K562 (cell line): ENCODE results near the gene TRABD2B. TPM values are rescaled to one million over a fixed set of nuclear protein-coding genes. Genes with fewer than 3 reads are reported as not detected.

Experiments used
- ATAC-seq: fragments of 200-7000 bp; cut with Tn5 transposase; 3 replicates; pipeline ENCODE4 v1.9.1; 2020; ENCODE audit warnings: moderate library complexity
- BruUV-seq: library from RNA; stranded (reverse); fragments of 400-500 nt; replicated peaks from 2 replicates; lab custom pipeline; 2021; lab: Mats Ljungman, UMichigan
- CTCF ChIA-PET: fragments of 300-600 bp; formaldehyde crosslinking; extraction: SDS; loops from one replicate; lab custom pipeline; 2021; ENCODE audit warnings: low intra/inter-chr PET ratio; lab: Yijun Ruan, JAX
- POLR2A ChIA-PET: fragments of 300-600, 350-650 bp; sonication (Branson Sonifier 250); formaldehyde crosslinking; extraction: SDS; loops from one replicate; lab custom pipeline; 2021; ENCODE audit warnings: antibody characterized with exemption, inconsistent platforms; lab: Yijun Ruan, JAX
- DNase-seq, 4 experiments: peaks; one replicate each; pipeline versions ENCODE4 v3.0.0 to v3.0.0-alpha.2; 2011 to 2018; ENCODE audit warnings: low spot score in 3 of 4, mixed read lengths in 3 of 4; ENCODE audit errors: extremely low read depth in 1 of 4
- FAIRE-seq: peaks from 2 replicates; lab custom pipeline; 2011; peaks lifted over from hg19 to GRCh38; lab: Jason Lieb, UNC
- H2AFZ ChIP-seq: 2 replicates; pipeline ENCODE4 v1.6.0; 2011; ENCODE audit warnings: low read depth, low read length, control low read depth, inconsistent platforms
- H3K27ac ChIP-seq: fragments of 200-600 bp; 3 replicates; pipeline ENCODE4 v1.8.0; 2011; ENCODE audit warnings: low read depth, mild to moderate bottlenecking, control low read depth, inconsistent platforms, low read length, moderate library complexity, mixed read lengths; ENCODE audit errors: extremely low read depth
- H3K27me3 ChIP-seq, 2 experiments: fragments of 300-600 bp in 1 of 2; 2 replicates in 1 of 2; 3 replicates in 1 of 2; pipeline versions ENCODE4 v1.6.0 to v1.8.0; 2011; ENCODE audit warnings: inconsistent platforms in 2 of 2, low read length in 2 of 2, mild to moderate bottlenecking in 1 of 2, mixed read lengths in 1 of 2, moderate library complexity in 1 of 2; ENCODE audit not compliant: control insufficient read depth in 2 of 2, insufficient read depth in 2 of 2
- H3K36me3 ChIP-seq: fragments of 300-600 bp; 3 replicates; pipeline ENCODE4 v1.8.0; 2011; ENCODE audit warnings: mild to moderate bottlenecking, low read length, inconsistent platforms; ENCODE audit not compliant: control insufficient read depth, insufficient read depth
- H3K4me1 ChIP-seq, 2 experiments: fragments of 200-600 bp in 1 of 2; replicated peaks in 1 of 2; 2 replicates in 1 of 2; 3 replicates in 1 of 2; pipeline versions ENCODE4 v1.5.1 to v1.8.0; 2011; ENCODE audit warnings: inconsistent platforms in 2 of 2, low read length in 2 of 2, mild to moderate bottlenecking in 1 of 2, mixed read lengths in 1 of 2, moderate library complexity in 1 of 2; ENCODE audit not compliant: control insufficient read depth in 2 of 2, insufficient read depth in 2 of 2
- H3K4me2 ChIP-seq: 2 replicates; pipeline ENCODE4 v1.6.1; 2011; ENCODE audit warnings: low read length, control low read depth, inconsistent platforms, mixed read lengths; ENCODE audit not compliant: insufficient read depth
- H3K4me3 ChIP-seq: fragments of 200-600 bp; sonication (generic), shearing (Covaris generic); 2 replicates; pipeline ENCODE4 v1.5.1; 2016; ENCODE audit warnings: control low read depth, inconsistent platforms
- H3K79me2 ChIP-seq: fragments of 200-600 bp; 3 replicates; pipeline ENCODE4 v1.8.0; 2011; ENCODE audit warnings: low read length, inconsistent platforms; ENCODE audit not compliant: control insufficient read depth, insufficient read depth
- H3K9ac ChIP-seq, 2 experiments: 2 replicates each; pipeline versions ENCODE4 v1.6.0 to v1.6.1; 2011; ENCODE audit warnings: low read depth in 2 of 2, low read length in 2 of 2, control low read depth in 1 of 2, inconsistent platforms in 1 of 2, mild to moderate bottlenecking in 1 of 2, mixed read lengths in 1 of 2; ENCODE audit not compliant: insufficient read depth in 1 of 2
- H3K9me1 ChIP-seq: one replicate; pipeline ENCODE4 v1.6.0; 2011; ENCODE audit warnings: inconsistent platforms, mild to moderate bottlenecking, low read length, moderate library complexity; ENCODE audit not compliant: control insufficient read depth, insufficient read depth
- H3K9me3 ChIP-seq: replicated peaks from 2 replicates; pipeline ENCODE4 v1.5.1; 2011; ENCODE audit warnings: low read depth, low read length, inconsistent platforms; ENCODE audit not compliant: control insufficient read depth, insufficient read depth
- H4K20me1 ChIP-seq: replicated peaks from 2 replicates; pipeline ENCODE4 v1.6.1; 2011; ENCODE audit warnings: low read length, inconsistent platforms, mixed read lengths; ENCODE audit not compliant: control insufficient read depth, insufficient read depth
- CEBPG ChIP-seq, 3 experiments: fragments of 200-800 bp in 1 of 3; sonication (Bioruptor generic) in 1 of 3; sonication (generic) in 1 of 3; formaldehyde crosslinking in 1 of 3; IDR thresholded peaks in 2 of 3; conservative IDR thresholded peaks in 1 of 3; 2 replicates each; pipeline versions ENCODE4 v1.6.1 to v1.8.0; 2016 to 2022; ENCODE audit warnings: missing compliant biosample characterization in 2 of 3, missing genetic modification characterization in 2 of 3, mild to moderate bottlenecking in 1 of 3, missing genetic modification reagents in 1 of 3
- GABPB1 ChIP-seq: sonication (generic); formaldehyde crosslinking; IDR thresholded peaks from 2 replicates; pipeline ENCODE4 v1.8.0; 2022; ENCODE audit warnings: mild to moderate bottlenecking, missing genetic modification reagents
- WGBS: fragments of 100-300 bp; shearing (Covaris generic); methylation state at CpG from one replicate; pipeline ENCODE4 v1.1.6; 2016; ENCODE audit warnings: low coverage, mixed read lengths; ENCODE audit not compliant: insufficient coverage; ENCODE audit errors: missing lambda C conversion rate; 5-methylcytosine and 5-hydroxymethylcytosine counted together
- in situ Hi-C: fragments of 300-500 bp; cut with MboI; formaldehyde crosslinking; loops from 4 replicates; pipeline ENCODE4 v1.15.0; 2018; ENCODE audit warnings: inconsistent platforms, mixed read lengths
- intact Hi-C: fragments of 100-400 bp; cut with micrococcal nuclease; formaldehyde crosslinking; loops from 2 replicates; pipeline ENCODE4 v1.14.2; 2022
- polyA plus RNA-seq, 8 experiments: library from polyadenylated mRNA; depleted of rRNA in 4 of 8; stranded (reverse) in 5 of 8; unstranded in 3 of 8; fragments of >200 nt; fragmentation: Nextera tagmentation in 2 of 8; fragmentation: Illumina TruSeq in 1 of 8; extraction: Ambion mirVana in 2 of 8; extraction: Trizol in 1 of 8; gene quantifications; 2 replicates each; pipeline versions ENCODE4 v1.2.1 to v1.2.3, GENCODE V29; 2011 to 2014; ENCODE audit warnings: inconsistent platforms in 1 of 8, missing spikeins in 1 of 8
- total RNA-seq, 7 experiments: library from RNA; depleted of rRNA in 6 of 7; stranded (reverse); fragments of >200 nt in 6 of 7; fragmentation: Illumina TruSeq in 2 of 7; extraction: Trizol in 2 of 7; gene quantifications; 2 replicates each; pipeline versions ENCODE4 v1.2.1 to v1.2.3, GENCODE V29; 2011 to 2021; ENCODE audit warnings: low replicate concordance in 1 of 7
- TF ChIP-seq, protein P1 (sequence below), 2 experiments: fragments of 450-650 bp in 1 of 2; sonication (generic) in 1 of 2; formaldehyde crosslinking in 1 of 2; IDR thresholded peaks in 1 of 2; conservative IDR thresholded peaks in 1 of 2; 2 replicates each; pipeline versions ENCODE4 v1.6.1 to v1.8.1; 2016 to 2023; ENCODE audit warnings: mild to moderate bottlenecking in 2 of 2, moderate library complexity in 2 of 2, inconsistent platforms in 1 of 2, missing genetic modification reagents in 1 of 2

Gene TRABD2B
- total and polyA plus RNA-seq, 9 of the 15 experiments (the other 6 are each of a cell fraction or from before 2014, with no cell fraction given), result not detected

DNA sequence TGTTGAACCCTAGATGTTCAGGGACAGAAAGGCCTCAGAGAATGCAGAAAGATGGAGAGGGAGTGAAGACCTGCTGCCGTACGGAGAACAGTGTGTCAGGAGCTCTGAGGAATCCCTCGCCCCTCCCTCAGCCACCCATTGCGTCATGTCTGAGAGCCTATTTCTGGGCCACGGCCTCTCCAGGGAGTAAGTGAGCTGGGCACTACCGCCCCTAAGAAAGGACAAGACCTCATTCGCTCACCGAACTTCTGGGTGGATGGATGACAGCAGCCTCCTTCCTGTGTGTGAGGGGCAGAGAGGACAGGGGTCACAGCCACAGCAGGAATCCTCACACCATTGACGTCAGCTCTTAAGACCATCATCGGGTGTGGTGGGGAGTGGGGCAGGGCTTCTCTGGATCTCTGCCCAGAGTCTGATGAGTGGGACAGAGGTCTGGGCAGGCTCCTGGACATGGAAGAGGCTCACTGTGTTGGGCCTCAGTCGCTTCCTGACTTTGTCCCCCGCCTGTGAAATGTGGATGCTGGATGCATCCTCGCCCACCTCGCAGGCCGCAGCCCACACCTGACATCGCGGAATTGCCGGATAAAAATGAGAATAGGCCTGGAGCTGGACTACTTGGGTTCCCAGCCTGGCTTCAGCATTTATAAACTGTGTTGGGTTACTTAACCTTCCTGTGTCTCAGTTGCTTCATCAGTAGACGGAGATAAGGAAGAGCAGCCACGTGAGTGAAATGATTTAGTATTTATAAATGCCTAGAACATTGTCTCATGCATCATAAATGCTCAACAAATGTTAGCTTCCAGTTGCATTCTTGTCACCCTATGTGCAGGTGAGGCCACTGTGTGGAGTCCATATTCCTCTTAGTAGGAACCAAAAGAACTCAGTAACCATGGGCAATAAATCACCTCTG, 238.6 kb downstream of the TRABD2B start:
- Histone ChIP-seq H3K9me1 (no peaks in the 10 kb centered on the region), H3K4me2 (no peak overlapping the region), H3K4me1 (no peaks in the 10 kb centered on the region), H3K79me2 (no peaks in the 10 kb centered on the region), H3K9me3 (no peaks in the 10 kb centered on the region), H3K27me3 (peaks cover 23 to 50% of the 10 kb centered on the region in 2 experiments; a peak in 4 of 5 replicates), H3K9ac (no peak overlapping the region), H3K36me3 (no peaks in the 10 kb centered on the region), H3K27ac (no peak overlapping the region), H4K20me1 (peaks cover 20% of the 10 kb centered on the region; the same call in 1 of the 2 replicates), H2AFZ (no peak overlapping the region), H3K4me3 (no peak overlapping the region)
- BruUV-seq, result no TSS peak
- POLR2A ChIA-PET, result interaction anchor here (0.6 kb wide), 1 partner anchor 23 kb away, joined by 3 read pairs; no protein-coding TSS in a partner anchor
- ATAC-seq (no peak), DNase-seq (no peak), FAIRE-seq (no peak)
- CTCF ChIA-PET, result no interaction called here
- TF ChIP-seq, protein P1, sequence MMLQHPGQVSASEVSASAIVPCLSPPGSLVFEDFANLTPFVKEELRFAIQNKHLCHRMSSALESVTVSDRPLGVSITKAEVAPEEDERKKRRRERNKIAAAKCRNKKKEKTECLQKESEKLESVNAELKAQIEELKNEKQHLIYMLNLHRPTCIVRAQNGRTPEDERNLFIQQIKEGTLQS (IDR thresholded peaks at IDR 0.05), result peak; percentile 35
- TF ChIP-seq, protein P1 (CRISPR knock-in tag; conservative IDR thresholded peaks at IDR 0.05), result no peak
- no peak for TF ChIP-seq GABPB1 (CRISPR knock-in tag)
- TF ChIP-seq CEBPG (CRISPR knock-in tag; IDR thresholded peaks at IDR 0.05), result no peak
- TF ChIP-seq CEBPG (tag; conservative IDR thresholded peaks at IDR 0.05 in 1 of 2, IDR thresholded peaks at IDR 0.05 in 1 of 2), result 0 out of 4 replicates have a peak, but pooled peaks of 1 of the 2 experiments have one; percentile 9
- in situ Hi-C loops (loop anchor here (25.0 kb wide), 1 partner anchor 454 kb away; the partner anchor contains the start of gene SLC5A9), intact Hi-C loops (no loop called here)
- 0% methylated on average over 20 of the region's 20 CpGs for WGBS
